ENCODE data around the gene CYS1.
"Not testable (repeated sequence)": the region's sequence is repeated elsewhere in the genome, so short reads cannot be mapped to it uniquely, and the experiment has no call there.

Gene CYS1

GRCh38 chr2:10029875-10030223 is 50.4 kb downstream of the CYS1 start:
- no peak for DNase-seq (ENCODE audit: low spot score)

GRCh38 chr2:10028988-10029874 is 51.0 kb downstream of the CYS1 start:
- DNase-seq (ENCODE audit: low spot score) = no peak

DNA sequence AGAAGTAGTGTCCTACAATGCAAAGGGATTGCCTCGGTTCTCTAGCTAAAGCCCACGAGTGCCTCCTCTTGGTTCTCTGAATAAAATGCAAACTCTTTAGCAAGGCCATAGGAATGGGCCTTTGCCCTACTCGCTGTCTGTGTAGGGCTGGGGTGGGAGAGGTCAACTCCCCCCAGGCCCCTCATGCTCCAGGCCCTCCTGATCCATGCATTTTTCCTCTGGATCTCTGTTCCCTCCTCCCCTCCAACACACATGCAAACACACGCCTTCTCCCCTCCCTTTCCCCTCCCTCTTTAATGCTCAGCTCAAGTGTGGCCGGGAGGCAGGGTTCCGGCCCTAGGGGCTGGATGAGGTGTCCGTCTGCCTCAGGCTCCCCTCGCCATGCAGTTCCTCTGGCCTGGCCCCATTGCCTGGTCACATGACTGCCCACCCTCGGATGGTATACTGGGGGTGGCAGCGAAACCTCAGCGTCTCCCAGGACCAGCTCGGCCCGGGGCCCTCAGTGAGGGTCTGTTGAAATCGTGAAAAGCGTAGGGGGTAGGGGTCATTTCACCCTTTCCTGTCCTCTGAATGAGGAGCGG is 51.7 kb downstream of the CYS1 start:
- DNase-seq (ENCODE audit: low spot score) = no peak

GRCh38 chr2:10027660-10028330 is 52.4 kb downstream of the CYS1 start:
- DNase-seq (ENCODE audit: low spot score) = no peak

DNA sequence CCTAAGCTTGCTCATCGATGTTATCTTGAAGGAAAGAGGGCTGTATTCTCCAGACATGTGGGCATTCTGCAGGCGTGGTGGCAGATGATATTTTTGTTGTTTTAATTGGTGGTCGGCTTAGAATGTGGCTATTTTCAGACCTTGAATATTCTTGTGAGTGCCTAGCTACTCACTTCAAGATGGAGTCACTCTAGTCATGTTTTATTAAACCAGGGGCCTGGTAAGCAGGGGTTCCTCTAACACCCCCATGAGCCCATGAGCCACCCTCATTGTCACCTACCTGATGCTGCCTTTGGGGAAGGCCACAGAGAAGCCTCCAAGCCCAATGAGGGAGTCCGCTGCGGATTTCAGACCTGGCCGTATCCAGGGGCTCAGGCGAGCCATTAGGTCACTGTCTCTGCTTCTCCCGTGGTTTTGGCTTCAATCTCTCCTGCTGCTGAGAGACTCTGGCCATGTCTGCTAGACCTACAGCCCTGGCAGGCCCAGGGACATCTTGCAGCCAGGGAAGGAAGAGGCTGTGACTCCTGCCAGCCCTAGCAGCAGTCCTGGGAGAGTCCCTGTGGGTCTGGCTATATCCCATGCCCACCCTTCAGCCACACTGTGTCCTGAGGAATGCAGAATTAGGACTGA is 53.2 kb downstream of the CYS1 start:
- DNase-seq (ENCODE audit: low spot score) = no peak

DNA sequence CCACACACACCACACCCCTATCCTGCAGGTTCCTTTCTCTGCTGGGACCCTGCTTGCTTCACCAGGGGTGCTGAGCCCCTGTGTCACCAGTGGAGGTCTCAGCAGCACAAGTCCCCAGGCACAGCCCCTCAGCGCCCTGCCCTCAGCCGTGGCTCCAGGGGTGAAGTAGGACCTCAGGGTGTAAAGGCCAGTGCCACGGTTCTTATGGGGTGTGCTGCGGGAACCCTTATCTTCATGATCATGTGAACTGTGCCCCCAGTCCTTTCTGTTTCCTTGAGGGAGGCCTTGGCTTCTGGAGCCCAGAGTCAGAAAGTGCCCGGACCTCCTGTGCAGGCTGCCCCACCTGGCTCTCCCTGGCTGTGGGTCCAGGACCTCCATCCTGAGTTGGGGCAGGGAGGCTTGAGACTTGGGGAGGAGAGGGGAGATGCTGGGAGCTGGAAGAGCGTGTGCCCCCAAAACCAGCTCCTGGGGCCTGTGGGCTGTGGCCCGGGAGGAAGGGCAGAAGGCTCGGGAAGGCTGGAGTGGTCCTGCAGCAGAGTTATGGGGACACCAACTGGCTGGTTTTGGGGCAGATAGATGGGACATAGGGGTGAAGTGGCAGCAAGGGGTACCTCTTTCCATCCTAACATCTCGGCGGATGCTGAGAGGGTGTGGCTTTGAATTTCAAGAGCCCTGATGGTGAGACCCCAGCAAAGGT is 57.1 kb downstream of the CYS1 start:
- no peak for DNase-seq (ENCODE audit: low spot score)

- DNase-seq (ENCODE audit: low spot score) = no peak
Observed at GRCh38 chr2:10022445-10022844, 57.8 kb downstream of the CYS1 start.

DNA sequence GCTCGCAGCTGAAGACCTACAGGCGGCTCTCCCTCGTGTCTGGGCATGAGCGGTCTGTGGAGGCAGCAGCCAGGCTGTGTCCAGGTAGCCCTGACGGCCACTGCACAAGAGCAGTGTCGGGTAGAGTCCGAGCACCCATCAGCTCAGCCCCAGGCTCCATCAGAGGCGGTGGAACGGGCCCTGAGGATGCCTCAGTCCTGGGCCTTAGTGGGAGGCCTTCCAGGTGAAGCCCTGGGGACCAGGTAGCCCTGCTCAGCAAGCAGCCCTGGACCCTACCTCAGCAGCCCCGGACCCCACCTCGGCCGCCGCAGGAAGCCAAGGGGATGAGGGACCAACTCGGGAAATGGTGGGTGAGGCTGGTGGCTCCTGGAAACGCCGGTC is 58.2 kb downstream of the CYS1 start:
- DNase-seq (ENCODE audit: low spot score) = no peak

GRCh38 chr2:10019602-10020400 is 60.4 kb downstream of the CYS1 start:
- no peak for DNase-seq (ENCODE audit: low spot score)

GRCh38 chr2:10019174-10019573 is 61.0 kb downstream of the CYS1 start:
- DNase-seq (ENCODE audit: low spot score) = no peak

DNA sequence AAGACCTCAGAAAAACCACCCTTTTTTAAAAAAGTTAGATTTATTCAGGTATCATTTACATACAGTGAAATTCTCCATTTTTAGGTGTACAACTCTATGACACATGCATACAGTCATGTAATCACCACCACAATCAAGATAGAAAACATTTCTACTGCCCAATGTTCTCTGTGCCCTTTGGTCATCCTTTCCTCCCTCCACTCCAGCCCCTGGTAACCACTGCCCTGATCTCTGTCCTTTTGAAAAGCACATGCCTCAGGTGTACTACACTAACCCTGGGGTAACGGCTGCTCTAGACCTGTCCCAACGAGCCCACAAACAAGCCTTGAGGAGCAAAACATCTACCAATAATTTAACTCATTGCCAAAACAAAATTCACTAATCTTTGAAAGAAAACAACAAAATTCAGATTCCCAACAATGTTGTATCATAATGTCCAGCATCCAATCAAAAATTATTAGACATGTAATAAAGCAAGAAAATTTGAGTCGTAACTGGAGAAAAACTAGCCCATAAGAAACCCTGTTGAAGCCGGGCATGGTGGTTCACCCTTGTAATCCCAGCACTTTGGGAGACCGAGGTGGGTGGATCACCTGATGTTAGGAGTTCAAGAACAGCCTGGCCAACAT is 62.8 kb downstream of the CYS1 start:
- DNase-seq (ENCODE audit: low spot score) = no peak

- no peak for DNase-seq (ENCODE audit: low spot score)
Observed at GRCh38 chr2:10016802-10017258, 63.4 kb downstream of the CYS1 start.

- no peak for DNase-seq (ENCODE audit: low spot score)
Observed at GRCh38 chr2:10016001-10016801, 64.0 kb downstream of the CYS1 start.

DNA sequence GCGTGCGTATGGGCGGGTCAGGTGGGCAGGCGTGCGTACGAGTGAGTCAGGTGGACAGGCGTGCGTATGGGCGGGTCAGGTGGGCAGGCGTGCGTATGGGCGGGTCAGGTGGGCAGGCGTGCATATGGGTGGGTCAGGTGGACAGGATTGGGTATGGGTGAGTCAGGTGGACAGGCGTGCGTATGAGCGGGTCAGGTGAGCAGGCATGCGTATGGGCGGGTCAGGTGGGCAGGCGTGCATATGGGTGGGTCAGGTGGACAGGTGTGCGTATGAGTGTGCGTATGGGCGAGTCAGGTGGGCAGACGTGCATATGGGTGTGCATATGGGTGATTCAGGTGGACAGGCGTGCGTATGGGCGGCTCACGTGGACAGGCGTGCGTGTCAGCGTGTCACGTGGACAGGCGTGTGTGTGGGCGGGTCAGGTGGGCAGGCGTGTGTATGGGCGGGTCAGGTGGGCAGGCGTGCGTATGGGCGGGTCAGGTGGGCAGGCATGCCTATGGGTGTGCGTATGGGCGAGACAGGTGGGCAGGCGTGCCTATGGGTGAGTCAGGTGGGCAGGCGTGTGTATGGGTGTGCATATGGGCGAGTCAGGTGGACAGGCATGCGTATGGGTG is 64.7 kb downstream of the CYS1 start:
- not testable (repeated sequence) for DNase-seq (ENCODE audit: low spot score)

GRCh38 chr2:10014418-10015190 is 65.6 kb downstream of the CYS1 start:
- DNase-seq (ENCODE audit: low spot score) = no peak

DNA sequence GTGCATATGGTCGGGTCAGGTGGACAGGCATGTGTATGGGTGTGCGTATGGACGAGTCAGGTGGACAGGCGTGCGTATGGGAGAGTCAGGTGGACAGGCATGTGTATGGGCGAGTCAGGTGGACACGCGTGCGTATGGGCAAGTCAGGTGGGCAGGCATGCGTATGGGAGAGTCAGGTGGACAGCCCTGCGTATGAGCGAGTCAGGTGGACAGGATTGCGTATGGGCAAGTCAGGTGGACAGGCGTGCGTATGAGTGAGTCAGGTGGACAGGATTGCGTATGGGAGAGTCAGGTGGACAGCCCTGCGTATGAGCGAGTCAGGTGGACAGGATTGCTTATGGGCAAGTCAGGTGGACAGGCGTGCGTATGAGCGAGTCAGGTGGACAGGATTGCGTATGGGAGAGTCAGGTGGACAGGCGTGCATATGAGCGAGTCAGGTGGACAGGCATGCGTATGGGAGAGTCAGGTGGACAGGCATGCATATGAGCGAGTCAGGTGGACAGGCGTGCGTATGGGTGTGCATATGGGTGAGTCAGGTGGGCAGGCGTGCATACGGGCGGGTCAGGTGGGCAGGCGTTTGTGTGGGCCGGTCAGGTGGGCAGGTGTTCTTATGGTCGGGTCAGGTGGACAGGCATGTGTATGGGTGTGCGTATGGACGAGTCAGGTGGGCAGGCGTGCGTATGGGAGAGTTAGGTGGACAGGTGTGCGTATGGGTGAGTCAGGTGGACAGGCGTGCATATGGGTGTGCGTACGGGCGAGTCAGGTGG is 66.4 kb downstream of the CYS1 start:
- not testable (repeated sequence) for DNase-seq (ENCODE audit: low spot score)

GRCh38 chr2:10012963-10013461 is 67.2 kb downstream of the CYS1 start:
- no peak for DNase-seq (ENCODE audit: low spot score)

Data from RKO (cell line).